ENCODE results near the gene SKIDA1.
"Not testable (repeated sequence)": the region's sequence is repeated elsewhere in the genome, so short reads cannot be mapped to it uniquely, and the experiment has no call there.

Gene SKIDA1

GRCh38 chr10:21525367-21526187, at the start of gene SKIDA1:
Gene SKIDA1 (minus strand): TSS chr10:21525682. CDS start chr10:21517822, 7,860 bp downstream.
- ATAC-seq = peak; percentile 76
- peak; percentile 71 for DNase-seq

- not testable (repeated sequence) for DNase-seq, ATAC-seq
Measured at GRCh38 chr10:21574514-21574913, 49.0 kb upstream of the SKIDA1 start.

GRCh38 chr10:21572578-21572977, 47.1 kb upstream of the SKIDA1 start:
- no peak for DNase-seq
- no peak for ATAC-seq

GRCh38 chr10:21570761-21571521, 45.5 kb upstream of the SKIDA1 start:
- DNase-seq (no peak), ATAC-seq (peak; percentile 14)

GRCh38 chr10:21558984-21559383, 33.5 kb upstream of the SKIDA1 start:
- not testable (repeated sequence) for ATAC-seq, DNase-seq

GRCh38 chr10:21556527-21556926, 31.0 kb upstream of the SKIDA1 start:
- no peak for ATAC-seq

GRCh38 chr10:21552638-21553037, 27.2 kb upstream of the SKIDA1 start:
- ATAC-seq = no peak
- no peak for DNase-seq

More at GRCh38 chr10:21556527-21556926, 31.0 kb upstream of the SKIDA1 start:
- no peak for DNase-seq

GRCh38 chr10:21547246-21547645, 21.8 kb upstream of the SKIDA1 start:
- ATAC-seq (no peak), DNase-seq (no peak)

- not testable (repeated sequence) for ATAC-seq, DNase-seq
Measured at GRCh38 chr10:21540701-21541100, 15.2 kb upstream of the SKIDA1 start.

GRCh38 chr10:21536874-21537273, 11.4 kb upstream of the SKIDA1 start:
- ATAC-seq (no peak), DNase-seq (no peak)

- not testable (repeated sequence) for DNase-seq, ATAC-seq
Measured at GRCh38 chr10:21535976-21536375, 10.5 kb upstream of the SKIDA1 start.

- DNase-seq (no peak), ATAC-seq (no peak)
Measured at GRCh38 chr10:21535494-21535965, 10.0 kb upstream of the SKIDA1 start.

GRCh38 chr10:21534604-21535493, 9.4 kb upstream of the SKIDA1 start:
- ATAC-seq = peak; percentile 20
- DNase-seq = peak; percentile 54

GRCh38 chr10:21534280-21534586, 8.8 kb upstream of the SKIDA1 start:
- DNase-seq (no peak), ATAC-seq (no peak)

GRCh38 chr10:21533467-21534279, 8.2 kb upstream of the SKIDA1 start, which contains the start of gene MLLT10:
Gene MLLT10 (plus strand): TSS chr10:21534232. CDS start chr10:21534645, 413 bp downstream.
- ATAC-seq (peak; percentile 93), DNase-seq (peak; percentile 91)

- DNase-seq (no peak), ATAC-seq (no peak)
Measured at GRCh38 chr10:21532694-21533466, 7.4 kb upstream of the SKIDA1 start.

- no peak for DNase-seq
- no peak for ATAC-seq
Measured at GRCh38 chr10:21531164-21531563, 5.7 kb upstream of the SKIDA1 start.

- DNase-seq (no peak), ATAC-seq (no peak)
Measured at GRCh38 chr10:21530641-21531040, 5.2 kb upstream of the SKIDA1 start.

GRCh38 chr10:21530168-21530567, 4.7 kb upstream of the SKIDA1 start:
- DNase-seq = no peak
- ATAC-seq = no peak
